HCT116 (cell line): ENCODE measurements around the gene KY. TPM values are rescaled to one million over a fixed set of nuclear protein-coding genes. Genes with fewer than 3 reads are reported as not detected.

Experiments used
- ATAC-seq: fragments of 200-7000 bp; cut with Tn5 transposase; 2 replicates; pipeline ENCODE4 v1.9.1; 2020; ENCODE audit warnings: mild to moderate bottlenecking, moderate library complexity
- BruUV-seq: library from RNA; stranded (reverse); fragments of 400-500 nt; replicated peaks from 2 replicates; lab custom pipeline; 2021; lab: Mats Ljungman, UMichigan
- CTCF ChIA-PET: fragments of 300-600 bp; sonication (Branson Sonifier 250); formaldehyde crosslinking; loops from one replicate; lab custom pipeline; 2021; ENCODE audit warnings: antibody characterized with exemption; lab: Charles Lee
- POLR2A ChIA-PET: fragments of 300-600, 350-600 bp; sonication (Branson Sonifier 250); formaldehyde crosslinking; loops from one replicate; lab custom pipeline; 2021; ENCODE audit warnings: antibody characterized with exemption; lab: Charles Lee
- RAD21 ChIA-PET, 2 experiments: fragments of 300-600 bp; sonication (Branson Sonifier 250); formaldehyde crosslinking; loops; one replicate each; lab custom pipeline; 2023; ENCODE audit warnings: low total read pairs in 2 of 2; ENCODE audit not compliant: uncharacterized antibody in 2 of 2, unreplicated experiment in 2 of 2, low non-redundant PET in 1 of 2; lab: Charles Lee
- DNase-seq: peaks from one replicate; pipeline ENCODE4 v3.0.0-alpha.2; 2010; ENCODE audit warnings: low read depth, low spot score
- H2AFZ ChIP-seq: fragments of 200-600 bp; shearing (Covaris generic), sonication (generic); 2 replicates; pipeline ENCODE4 v1.6.1; 2017; ENCODE audit warnings: low read depth, mixed run types, mixed read lengths, antibody characterized with exemption, low read length; ENCODE audit not compliant: poor library complexity, severe bottlenecking
- H3K27ac ChIP-seq: 2 replicates; pipeline ENCODE4 v1.5.1; 2012; ENCODE audit warnings: low read depth, low read length
- H3K27me3 ChIP-seq: fragments of 200-600 bp; sonication (generic); 2 replicates; pipeline ENCODE4 v1.6.1; 2016; ENCODE audit warnings: mixed run types, low read length, mixed read lengths; ENCODE audit not compliant: insufficient read depth
- H3K36me3 ChIP-seq, 2 experiments: fragments of 200-500 bp in 1 of 2; fragments of 200-600 bp in 1 of 2; sonication (Bioruptor generic) in 1 of 2; sonication (generic) in 1 of 2; 2 replicates each; pipeline versions ENCODE4 v1.5.1 to v1.6.1; 2014 to 2016; ENCODE audit warnings: low read length in 2 of 2, inconsistent platforms in 1 of 2, mixed read lengths in 1 of 2, mixed run types in 1 of 2; ENCODE audit not compliant: insufficient read depth in 2 of 2, control insufficient read depth in 1 of 2
- H3K4me1 ChIP-seq, 2 experiments: fragments of 200-600 bp in 1 of 2; sonication (generic) in 1 of 2; 2 replicates each; pipeline versions ENCODE4 v1.5.1 to v1.6.1; 2012 to 2017; ENCODE audit warnings: low read length in 2 of 2, inconsistent platforms in 1 of 2, mild to moderate bottlenecking in 1 of 2, mixed read lengths in 1 of 2, mixed run types in 1 of 2, moderate library complexity in 1 of 2; ENCODE audit not compliant: insufficient read depth in 2 of 2, control insufficient read depth in 1 of 2
- H3K4me2 ChIP-seq: fragments of 200-600 bp; sonication (generic); 2 replicates; pipeline ENCODE4 v1.6.1; 2017; ENCODE audit warnings: mixed run types, low read length, mixed read lengths
- H3K4me3 ChIP-seq, 2 experiments: fragments of 200-600 bp in 1 of 2; sonication (generic) in 1 of 2; replicated peaks in 1 of 2; 2 replicates each; pipeline ENCODE4 v1.5.1; 2011 to 2016; ENCODE audit warnings: low read length in 2 of 2, control low read depth in 1 of 2, low read depth in 1 of 2, mild to moderate bottlenecking in 1 of 2, mixed read lengths in 1 of 2, mixed run types in 1 of 2
- H3K79me2 ChIP-seq: fragments of 200-600 bp; sonication (generic); 2 replicates; pipeline ENCODE4 v1.6.1; 2017; ENCODE audit warnings: mild to moderate bottlenecking, mixed run types, low read length, moderate library complexity, mixed read lengths; ENCODE audit not compliant: insufficient read depth
- H3K9ac ChIP-seq: fragments of 200-600 bp; sonication (generic); 2 replicates; pipeline ENCODE4 v1.6.1; 2016; ENCODE audit warnings: low read length, mixed read lengths
- H3K9me2 ChIP-seq: fragments of 200-600 bp; sonication (generic), shearing (Covaris generic); 2 replicates; pipeline ENCODE4 v1.6.1; 2017; ENCODE audit warnings: mixed run types, mild to moderate bottlenecking, moderate library complexity; ENCODE audit not compliant: insufficient read depth
- H3K9me3 ChIP-seq, 2 experiments: fragments of 200-500 bp in 1 of 2; fragments of 200-600 bp in 1 of 2; sonication (Bioruptor generic) in 1 of 2; sonication (generic) in 1 of 2; 2 replicates each; pipeline ENCODE4 v1.6.1; 2014 to 2017; ENCODE audit warnings: low read length in 2 of 2, mixed read lengths in 2 of 2, inconsistent platforms in 1 of 2, low read depth in 1 of 2, mild to moderate bottlenecking in 1 of 2, mixed run types in 1 of 2, moderate library complexity in 1 of 2; ENCODE audit not compliant: control insufficient read depth in 1 of 2, insufficient read depth in 1 of 2
- H4K20me1 ChIP-seq: fragments of 200-600 bp; sonication (generic), shearing (Covaris generic); 2 replicates; pipeline ENCODE4 v1.6.1; 2017; ENCODE audit warnings: mixed run types, mild to moderate bottlenecking, moderate library complexity; ENCODE audit not compliant: insufficient read depth
- EZH2phosphoT487 ChIP-seq: fragments of 200-600 bp; IDR thresholded peaks from 2 replicates; pipeline ENCODE4 v1.6.1; 2018; ENCODE audit warnings: antibody characterized with exemption, borderline replicate concordance
- FOSL1 ChIP-seq: IDR thresholded peaks from 2 replicates; pipeline ENCODE4 v1.6.1; 2012; ENCODE audit warnings: low read depth
- POLR2A ChIP-seq: IDR thresholded peaks from 2 replicates; pipeline ENCODE4 v1.7.0; 2011; ENCODE audit warnings: borderline replicate concordance; ENCODE audit not compliant: insufficient read depth, insufficient read length; ENCODE audit errors: extremely low read depth
- SIN3A ChIP-seq: IDR thresholded peaks from 2 replicates; pipeline ENCODE4 v1.6.1; 2012; ENCODE audit warnings: low read depth
- SRF ChIP-seq: IDR thresholded peaks from 2 replicates; pipeline ENCODE4 v1.6.1; 2012; ENCODE audit warnings: low read depth
- intact Hi-C: fragments of 100-400 bp; cut with micrococcal nuclease; formaldehyde crosslinking; loops from 2 replicates; pipeline ENCODE4 v1.10.0; 2022
- total RNA-seq: library from RNA; stranded (reverse); gene quantifications from one replicate; pipeline ENCODE4 v1.2.1, GENCODE V29; 2021; ENCODE audit not compliant: unreplicated experiment
- TF ChIP-seq, protein P1 (sequence below): IDR thresholded peaks from 2 replicates; pipeline ENCODE4 v1.6.1; 2011; ENCODE audit warnings: mild to moderate bottlenecking, low read length, moderate library complexity; ENCODE audit not compliant: insufficient replicate concordance; ENCODE audit errors: extremely low read depth
- TF ChIP-seq, protein P2 (sequence below): IDR thresholded peaks from 2 replicates; pipeline ENCODE4 v1.6.1; 2012
- TF ChIP-seq, protein P3 (sequence below), 3 experiments: fragments of 200-600 bp in 1 of 3; sonication (generic) in 1 of 3; IDR thresholded peaks in 2 of 3; conservative IDR thresholded peaks in 1 of 3; 2 replicates each; pipeline ENCODE4 v1.5.1; 2012 to 2017; ENCODE audit warnings: low read depth in 2 of 3, low read length in 2 of 3, antibody characterized with exemption in 1 of 3, borderline replicate concordance in 1 of 3, control low read depth in 1 of 3, mild to moderate bottlenecking in 1 of 3, mixed read lengths in 1 of 3, mixed run types in 1 of 3, moderate library complexity in 1 of 3; ENCODE audit not compliant: insufficient read depth in 1 of 3

The KY gene
- total RNA-seq, 1 experiment from 2014 or later = not detected

DNA sequence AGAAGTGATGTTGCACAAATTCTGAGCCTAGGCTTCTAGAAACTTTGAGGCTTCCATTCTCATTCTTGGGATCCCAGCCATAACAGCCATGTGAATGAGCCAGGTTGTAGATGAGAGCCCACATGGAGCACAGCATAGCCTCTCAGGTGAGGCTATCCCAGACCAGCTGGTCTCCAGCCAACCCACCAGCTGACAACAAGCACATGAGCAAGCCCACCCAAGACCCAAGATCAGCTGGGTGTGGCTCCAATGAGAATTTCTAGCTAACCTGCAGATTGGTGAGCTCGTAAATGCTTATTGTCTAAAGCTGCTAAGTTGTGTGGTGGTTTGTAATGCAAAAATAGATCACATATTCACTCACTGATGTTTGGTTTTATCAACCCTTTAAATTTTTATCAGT, 14.4 kb downstream of the KY start:
- ATAC-seq (no peak), DNase-seq (no peak)
- H3K9ac ChIP-seq = no peak overlapping the region
- H3K4me2 ChIP-seq = no peak overlapping the region
- no peaks in the 10 kb centered on the region for H3K4me1 ChIP-seq
- H2AFZ ChIP-seq = no peak overlapping the region
- no TSS peak for BruUV-seq
- RAD21 ChIA-PET = no interaction called here
- no peak overlapping the region for H3K27ac ChIP-seq
- CTCF ChIA-PET = no interaction called here
- H3K27me3 ChIP-seq = no peaks in the 10 kb centered on the region; the same call in 1 of the 2 replicates
- TF ChIP-seq, protein P1, sequence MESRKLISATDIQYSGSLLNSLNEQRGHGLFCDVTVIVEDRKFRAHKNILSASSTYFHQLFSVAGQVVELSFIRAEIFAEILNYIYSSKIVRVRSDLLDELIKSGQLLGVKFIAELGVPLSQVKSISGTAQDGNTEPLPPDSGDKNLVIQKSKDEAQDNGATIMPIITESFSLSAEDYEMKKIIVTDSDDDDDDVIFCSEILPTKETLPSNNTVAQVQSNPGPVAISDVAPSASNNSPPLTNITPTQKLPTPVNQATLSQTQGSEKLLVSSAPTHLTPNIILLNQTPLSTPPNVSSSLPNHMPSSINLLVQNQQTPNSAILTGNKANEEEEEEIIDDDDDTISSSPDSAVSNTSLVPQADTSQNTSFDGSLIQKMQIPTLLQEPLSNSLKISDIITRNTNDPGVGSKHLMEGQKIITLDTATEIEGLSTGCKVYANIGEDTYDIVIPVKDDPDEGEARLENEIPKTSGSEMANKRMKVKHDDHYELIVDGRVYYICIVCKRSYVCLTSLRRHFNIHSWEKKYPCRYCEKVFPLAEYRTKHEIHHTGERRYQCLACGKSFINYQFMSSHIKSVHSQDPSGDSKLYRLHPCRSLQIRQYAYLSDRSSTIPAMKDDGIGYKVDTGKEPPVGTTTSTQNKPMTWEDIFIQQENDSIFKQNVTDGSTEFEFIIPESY = no peak
- TF ChIP-seq FOSL1 (no peak), SIN3A (no peak), SRF (no peak), EZH2phosphoT487 (no peak), POLR2A (no peak)
- TF ChIP-seq, protein P2, sequence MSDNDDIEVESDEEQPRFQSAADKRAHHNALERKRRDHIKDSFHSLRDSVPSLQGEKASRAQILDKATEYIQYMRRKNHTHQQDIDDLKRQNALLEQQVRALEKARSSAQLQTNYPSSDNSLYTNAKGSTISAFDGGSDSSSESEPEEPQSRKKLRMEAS = no peak
- TF ChIP-seq, protein P3, sequence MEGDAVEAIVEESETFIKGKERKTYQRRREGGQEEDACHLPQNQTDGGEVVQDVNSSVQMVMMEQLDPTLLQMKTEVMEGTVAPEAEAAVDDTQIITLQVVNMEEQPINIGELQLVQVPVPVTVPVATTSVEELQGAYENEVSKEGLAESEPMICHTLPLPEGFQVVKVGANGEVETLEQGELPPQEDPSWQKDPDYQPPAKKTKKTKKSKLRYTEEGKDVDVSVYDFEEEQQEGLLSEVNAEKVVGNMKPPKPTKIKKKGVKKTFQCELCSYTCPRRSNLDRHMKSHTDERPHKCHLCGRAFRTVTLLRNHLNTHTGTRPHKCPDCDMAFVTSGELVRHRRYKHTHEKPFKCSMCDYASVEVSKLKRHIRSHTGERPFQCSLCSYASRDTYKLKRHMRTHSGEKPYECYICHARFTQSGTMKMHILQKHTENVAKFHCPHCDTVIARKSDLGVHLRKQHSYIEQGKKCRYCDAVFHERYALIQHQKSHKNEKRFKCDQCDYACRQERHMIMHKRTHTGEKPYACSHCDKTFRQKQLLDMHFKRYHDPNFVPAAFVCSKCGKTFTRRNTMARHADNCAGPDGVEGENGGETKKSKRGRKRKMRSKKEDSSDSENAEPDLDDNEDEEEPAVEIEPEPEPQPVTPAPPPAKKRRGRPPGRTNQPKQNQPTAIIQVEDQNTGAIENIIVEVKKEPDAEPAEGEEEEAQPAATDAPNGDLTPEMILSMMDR (IDR thresholded peaks at IDR 0.05 in 2 of 3, conservative IDR thresholded peaks at IDR 0.05 in 1 of 3; ENCODE audit: borderline replicate concordance in 1 of 3, insufficient read depth in 1 of 3, low read depth in 2 of 3, low read length in 2 of 3) = no peak
- H4K20me1 ChIP-seq = no peaks in the 10 kb centered on the region
- H3K79me2 ChIP-seq = no peaks in the 10 kb centered on the region
- no peaks in the 10 kb centered on the region for H3K9me3 ChIP-seq
- no peaks in the 10 kb centered on the region for H3K9me2 ChIP-seq
- intact Hi-C loops = no loop called here
- H3K36me3 ChIP-seq = no peaks in the 10 kb centered on the region
- H3K4me3 ChIP-seq = no peak overlapping the region
- POLR2A ChIA-PET = no interaction called here
